B cell (primary cell): Measurements from ENCODE around the gene STH. TPM values are rescaled to one million over a fixed set of nuclear protein-coding genes. Genes with fewer than 3 reads are reported as not detected.

Experiments used
- ATAC-seq: fragments of 200-7000 bp; cut with Tn5 transposase; one replicate; pipeline ENCODE4 v1.10.0; 2021; ENCODE audit warnings: low read depth, mild to moderate bottlenecking, moderate number of reproducible peaks, moderate library complexity
- CTCF ChIA-PET: fragments of 350-600 bp; sonication (Branson Sonifier 250); formaldehyde crosslinking; loops from one replicate; lab custom pipeline; 2021; ENCODE audit warnings: antibody characterized with exemption, inconsistent platforms; lab: Charles Lee
- POLR2A ChIA-PET: fragments of 350-600 bp; sonication (Branson Sonifier 250); formaldehyde crosslinking; loops from one replicate; lab custom pipeline; 2021; ENCODE audit warnings: antibody characterized with exemption; lab: Charles Lee
- DNase-seq: peaks from one replicate; pipeline ENCODE4 v3.0.0; 2013
- H2AFZ ChIP-seq: 2 replicates; pipeline ENCODE4 v1.6.1; 2012; ENCODE audit warnings: mild to moderate bottlenecking, low read depth, low read length; ENCODE audit not compliant: insufficient read depth, poor library complexity, severe bottlenecking
- H3K27ac ChIP-seq, 2 donors: 1 replicate in 1 of 2; 2 replicates in 1 of 2; pipeline ENCODE4 v1.5.1; 2012 to 2013; ENCODE audit warnings: low read length in 2 of 2, mild to moderate bottlenecking in 2 of 2, moderate library complexity in 1 of 2
- H3K27me3 ChIP-seq, 4 experiments: fragments of 200-600 bp in 1 of 4; sonication (generic) in 1 of 4; replicated peaks in 1 of 4; 1 replicate in 2 of 4; 2 replicates in 2 of 4; pipeline versions ENCODE4 v1.6.1 to v1.7.0; 2013 to 2016; ENCODE audit warnings: low read length in 3 of 4, mild to moderate bottlenecking in 2 of 4, mixed read lengths in 1 of 4, moderate library complexity in 1 of 4; ENCODE audit not compliant: insufficient read depth in 4 of 4, control insufficient read depth in 3 of 4; ENCODE audit errors: control extremely low read depth in 1 of 4
- H3K36me3 ChIP-seq, 2 experiments: replicated peaks in 1 of 2; 1 replicate in 1 of 2; 2 replicates in 1 of 2; pipeline versions ENCODE4 v1.6.1 to v1.7.1; 2013; ENCODE audit warnings: low read length in 1 of 2; ENCODE audit not compliant: insufficient read depth in 2 of 2, control insufficient read depth in 1 of 2; ENCODE audit errors: control extremely low read depth in 1 of 2, extremely low read depth in 1 of 2
- H3K4me1 ChIP-seq, 2 donors: fragments of 200-600 bp in 1 of 2; sonication (generic) in 1 of 2; 1 replicate in 1 of 2; 2 replicates in 1 of 2; pipeline versions ENCODE4 v1.5.1 to v1.6.1; 2013 to 2017; ENCODE audit warnings: low read length in 2 of 2; ENCODE audit not compliant: control insufficient read depth in 2 of 2, insufficient read depth in 2 of 2
- H3K4me2 ChIP-seq: replicated peaks from 2 replicates; pipeline ENCODE3; 2012; ENCODE audit warnings: mild to moderate bottlenecking, low read depth, low read length; ENCODE audit not compliant: poor library complexity, severe bottlenecking
- H3K4me3 ChIP-seq, 5 experiments: fragments of 200-600 bp in 1 of 5; sonication (generic) in 1 of 5; 1 replicate in 3 of 5; 2 replicates in 2 of 5; pipeline versions ENCODE4 v1.5.1 to v1.7.0; 2011 to 2016; ENCODE audit warnings: low read length in 4 of 5, mild to moderate bottlenecking in 4 of 5, low read depth in 2 of 5, control low read depth in 1 of 5, moderate library complexity in 1 of 5; ENCODE audit not compliant: insufficient read depth in 1 of 5; ENCODE audit errors: control extremely low read depth in 1 of 5, extremely low read depth in 1 of 5
- H3K79me2 ChIP-seq: fragments of 200-600 bp; sonication (generic); one replicate; pipeline ENCODE4 v1.6.0; 2016; ENCODE audit warnings: low read length; ENCODE audit not compliant: control insufficient read depth, insufficient read depth
- H3K9ac ChIP-seq: fragments of 200-600 bp; sonication (generic); 2 replicates; pipeline ENCODE4 v1.6.1; 2017; ENCODE audit warnings: mild to moderate bottlenecking, low read length, moderate library complexity
- H3K9me3 ChIP-seq, 3 donors: one replicate each; pipeline versions ENCODE4 v1.6.1 to v1.7.1; 2013; ENCODE audit warnings: low read length in 2 of 3; ENCODE audit not compliant: control insufficient read depth in 2 of 3, insufficient read depth in 1 of 3; ENCODE audit errors: control extremely low read depth in 1 of 3
- H4K20me1 ChIP-seq: 2 replicates; pipeline ENCODE4 v1.6.0; 2012; ENCODE audit warnings: mild to moderate bottlenecking, low read length; ENCODE audit not compliant: insufficient read depth, control insufficient read depth, poor library complexity, severe bottlenecking
- H3K27ac Mint-ChIP-seq: one replicate; pipeline ENCODE4 v1.8.0; 2021; ENCODE audit warnings: mixed read lengths
- H3K27me3 Mint-ChIP-seq: one replicate; pipeline ENCODE4 v1.8.0; 2021; ENCODE audit warnings: mixed read lengths
- H3K4me1 Mint-ChIP-seq: one replicate; pipeline ENCODE4 v1.8.0; 2021; ENCODE audit warnings: mixed read lengths
- H3K4me3 Mint-ChIP-seq: one replicate; pipeline ENCODE4 v1.8.0; 2021; ENCODE audit warnings: mixed read lengths
- H3K9me3 Mint-ChIP-seq: one replicate; pipeline ENCODE4 v1.8.0; 2022; ENCODE audit warnings: mixed read lengths; ENCODE audit not compliant: insufficient read depth
- EZH2 ChIP-seq: IDR thresholded peaks from 2 replicates; pipeline ENCODE4 v1.6.1; 2012; ENCODE audit warnings: borderline replicate concordance, low read depth, mild to moderate bottlenecking, moderate library complexity, low read length; ENCODE audit not compliant: insufficient read depth, poor library complexity, severe bottlenecking
- WGBS: methylation state at CpG from one replicate; pipeline ENCODE4 v1.1.5; 2013; ENCODE audit warnings: missing lambda C conversion rate; ENCODE audit not compliant: insufficient coverage; 5-methylcytosine and 5-hydroxymethylcytosine counted together
- intact Hi-C: fragments of 100-400 bp; cut with micrococcal nuclease; formaldehyde crosslinking; loops from one replicate; pipeline ENCODE4 v1.10.0; 2022
- polyA plus RNA-seq: library from polyadenylated mRNA; depleted of rRNA; stranded (reverse); fragments of >200 nt; gene quantifications from 2 replicates; pipeline ENCODE4 v1.2.3, GENCODE V29; 2012
- total RNA-seq, 2 donors: library from RNA; stranded (reverse); fragments of 120-200 nt in 1 of 2; gene quantifications; 1 replicate in 1 of 2; 2 replicates in 1 of 2; pipeline versions ENCODE4 v1.2.3 to v1.2.4, GENCODE V29; 2013 to 2022
- TF ChIP-seq, protein P1 (sequence below): fragments of 200-600 bp; IDR thresholded peaks from one replicate; pipeline ENCODE4 v1.8.0; 2022; ENCODE audit warnings: antibody characterized with exemption, mild to moderate bottlenecking

Gene STH
- total and polyA plus RNA-seq, 2 donors (not counting 1 experiment from before 2014, with no cell fraction given) = not detected

DNA sequence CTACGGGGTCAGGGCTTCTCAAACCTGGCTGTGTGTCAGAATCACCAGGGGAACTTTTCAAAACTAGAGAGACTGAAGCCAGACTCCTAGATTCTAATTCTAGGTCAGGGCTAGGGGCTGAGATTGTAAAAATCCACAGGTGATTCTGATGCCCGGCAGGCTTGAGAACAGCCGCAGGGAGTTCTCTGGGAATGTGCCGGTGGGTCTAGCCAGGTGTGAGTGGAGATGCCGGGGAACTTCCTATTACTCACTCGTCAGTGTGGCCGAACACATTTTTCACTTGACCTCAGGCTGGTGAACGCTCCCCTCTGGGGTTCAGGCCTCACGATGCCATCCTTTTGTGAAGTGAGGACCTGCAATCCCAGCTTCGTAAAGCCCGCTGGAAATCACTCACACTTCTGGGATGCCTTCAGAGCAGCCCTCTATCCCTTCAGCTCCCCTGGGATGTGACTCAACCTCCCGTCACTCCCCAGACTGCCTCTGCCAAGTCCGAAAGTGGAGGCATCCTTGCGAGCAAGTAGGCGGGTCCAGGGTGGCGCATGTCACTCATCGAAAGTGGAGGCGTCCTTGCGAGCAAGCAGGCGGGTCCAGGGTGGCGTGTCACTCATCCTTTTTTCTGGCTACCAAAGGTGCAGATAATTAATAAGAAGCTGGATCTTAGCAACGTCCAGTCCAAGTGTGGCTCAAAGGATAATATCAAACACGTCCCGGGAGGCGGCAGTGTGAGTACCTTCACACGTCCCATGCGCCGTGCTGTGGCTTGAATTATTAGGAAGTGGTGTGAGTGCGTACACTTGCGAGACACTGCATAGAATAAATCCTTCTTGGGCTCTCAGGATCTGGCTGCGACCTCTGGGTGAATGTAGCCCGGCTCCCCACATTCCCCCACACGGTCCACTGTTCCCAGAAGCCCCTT is 10.9 kb downstream of the STH start:
- no peaks in the 10 kb centered on the region for H4K20me1 ChIP-seq
- ATAC-seq = no peak
- ChIA-PET POLR2A (no interaction called here), CTCF (interaction anchor here (1.4 kb wide), 1 partner anchor 34 kb away, joined by 4 read pairs; no protein-coding TSS in a partner anchor)
- H3K9me3 Mint-ChIP-seq = no peaks in the 10 kb centered on the region
- H3K4me2 ChIP-seq = no peak overlapping the region
- no peaks in the 10 kb centered on the region for H3K36me3 ChIP-seq
- no peaks in the 10 kb centered on the region for H3K79me2 ChIP-seq
- no peak overlapping the region for H2AFZ ChIP-seq
- H3K4me3 ChIP-seq = no peak overlapping the region
- no peak overlapping the region for H3K9ac ChIP-seq
- intact Hi-C loops = no loop called here
- DNase-seq = no peak
- no peaks in the 10 kb centered on the region for H3K4me1 Mint-ChIP-seq
- peaks cover 0 to 5% (median 0%) of the 10 kb centered on the region in 4 experiments for H3K27me3 ChIP-seq
- TF ChIP-seq, protein P1, sequence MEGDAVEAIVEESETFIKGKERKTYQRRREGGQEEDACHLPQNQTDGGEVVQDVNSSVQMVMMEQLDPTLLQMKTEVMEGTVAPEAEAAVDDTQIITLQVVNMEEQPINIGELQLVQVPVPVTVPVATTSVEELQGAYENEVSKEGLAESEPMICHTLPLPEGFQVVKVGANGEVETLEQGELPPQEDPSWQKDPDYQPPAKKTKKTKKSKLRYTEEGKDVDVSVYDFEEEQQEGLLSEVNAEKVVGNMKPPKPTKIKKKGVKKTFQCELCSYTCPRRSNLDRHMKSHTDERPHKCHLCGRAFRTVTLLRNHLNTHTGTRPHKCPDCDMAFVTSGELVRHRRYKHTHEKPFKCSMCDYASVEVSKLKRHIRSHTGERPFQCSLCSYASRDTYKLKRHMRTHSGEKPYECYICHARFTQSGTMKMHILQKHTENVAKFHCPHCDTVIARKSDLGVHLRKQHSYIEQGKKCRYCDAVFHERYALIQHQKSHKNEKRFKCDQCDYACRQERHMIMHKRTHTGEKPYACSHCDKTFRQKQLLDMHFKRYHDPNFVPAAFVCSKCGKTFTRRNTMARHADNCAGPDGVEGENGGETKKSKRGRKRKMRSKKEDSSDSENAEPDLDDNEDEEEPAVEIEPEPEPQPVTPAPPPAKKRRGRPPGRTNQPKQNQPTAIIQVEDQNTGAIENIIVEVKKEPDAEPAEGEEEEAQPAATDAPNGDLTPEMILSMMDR = no peak
- TF ChIP-seq EZH2 = no peak
- H3K27ac ChIP-seq = no peak overlapping the region
- 88% methylated on average over 26 of the region's 33 CpGs for WGBS
- no peak overlapping the region for H3K4me3 Mint-ChIP-seq
- H3K27me3 Mint-ChIP-seq = peaks cover 8% of the 10 kb centered on the region
- H3K9me3 ChIP-seq = no peaks in the 10 kb centered on the region
- H3K4me1 ChIP-seq = no peaks in the 10 kb centered on the region
- no peak overlapping the region for H3K27ac Mint-ChIP-seq

GRCh38 chr17:46010597-46011186 is 11.6 kb downstream of the STH start:
- Histone ChIP-seq H3K9ac (no peak overlapping the region), H3K27ac (no peak overlapping the region), H3K4me3 (no peak overlapping the region), H3K4me1 (no peaks in the 10 kb centered on the region), H2AFZ (no peak overlapping the region), H3K79me2 (no peaks in the 10 kb centered on the region), H3K36me3 (no peaks in the 10 kb centered on the region), H3K9me3 (no peaks in the 10 kb centered on the region), H3K4me2 (no peak overlapping the region), H4K20me1 (no peaks in the 10 kb centered on the region), H3K27me3 (peaks cover 0 to 5% (median 0%) of the 10 kb centered on the region in 4 experiments)
- Mint-ChIP-seq H3K27ac (no peak overlapping the region), H3K4me3 (no peak overlapping the region), H3K9me3 (no peaks in the 10 kb centered on the region), H3K4me1 (no peaks in the 10 kb centered on the region), H3K27me3 (peaks cover 8% of the 10 kb centered on the region)
- TF ChIP-seq, protein P1 = no peak
- TF ChIP-seq EZH2 = no peak
- POLR2A ChIA-PET = no interaction called here
- ATAC-seq (no peak), DNase-seq (no peak)
- CTCF ChIA-PET = interaction anchor here (1.4 kb wide), 1 partner anchor 34 kb away, joined by 4 read pairs; no protein-coding TSS in a partner anchor
- intact Hi-C loops = no loop called here
- WGBS = 86% methylated on average over 13 of the region's 16 CpGs
